GM12878 (cell line): Measurements from ENCODE around the gene RNF11. TPM values are rescaled to one million over a fixed set of nuclear protein-coding genes. Genes with fewer than 3 reads are reported as not detected.

Experiments
- ATAC-seq: fragments of 200-7000 bp; cut with Tn5 transposase; 3 replicates; pipeline ENCODE4 v1.9.1; 2020; ENCODE audit warnings: mild to moderate bottlenecking, moderate library complexity
- BruUV-seq: library from RNA; stranded (reverse); fragments of 400-500 nt; replicated peaks from 2 replicates; lab custom pipeline; 2021; lab: Mats Ljungman, UMichigan
- CTCF ChIA-PET: fragments of 300-600 bp; sonication (Branson Sonifier 250); formaldehyde crosslinking; extraction: SDS; loops from one replicate; lab custom pipeline; 2021; ENCODE audit warnings: inconsistent platforms; lab: Yijun Ruan, JAX
- POLR2A ChIA-PET: fragments of 350-600 bp; formaldehyde crosslinking; extraction: SDS; loops from one replicate; lab custom pipeline; 2021; ENCODE audit warnings: inconsistent platforms; lab: Charles Lee
- RAD21 ChIA-PET: fragments of 300-600 bp; sonication (Branson Sonifier 250); formaldehyde crosslinking; loops from one replicate; lab custom pipeline; 2023; ENCODE audit warnings: antibody characterized with exemption; ENCODE audit not compliant: unreplicated experiment; lab: Charles Lee
- SMC1A ChIA-PET: fragments of 300-600 bp; sonication (Branson Sonifier 250); formaldehyde crosslinking; loops from one replicate; lab custom pipeline; 2023; ENCODE audit not compliant: unreplicated experiment, uncharacterized antibody; lab: Charles Lee
- DNase-seq: peaks from one replicate; pipeline ENCODE4 v3.0.0-alpha.2; 2011; ENCODE audit warnings: low read depth, low spot score
- FAIRE-seq: peaks from 3 replicates; lab custom pipeline; 2011; peaks lifted over from hg19 to GRCh38; lab: Jason Lieb, UNC
- H2AFZ ChIP-seq: 2 replicates; pipeline ENCODE4 v1.6.0; 2011; ENCODE audit warnings: low read depth, low read length, control low read depth; ENCODE audit not compliant: control insufficient read depth
- H3K27ac ChIP-seq: 2 replicates; pipeline ENCODE4 v1.5.1; 2011; ENCODE audit warnings: control low read depth; ENCODE audit not compliant: control insufficient read depth, insufficient read depth
- H3K27me3 ChIP-seq, 2 experiments: replicated peaks in 1 of 2; 2 replicates each; pipeline versions ENCODE4 v1.6.0 to v1.6.1; 2011; ENCODE audit warnings: low read length in 1 of 2; ENCODE audit not compliant: control insufficient read depth in 2 of 2, insufficient read depth in 2 of 2
- H3K36me3 ChIP-seq, 2 experiments: 2 replicates each; pipeline ENCODE4 v1.5.1; 2011; ENCODE audit warnings: low read length in 1 of 2; ENCODE audit not compliant: control insufficient read depth in 2 of 2, insufficient read depth in 2 of 2
- H3K4me1 ChIP-seq: 2 replicates; pipeline ENCODE4 v1.6.1; 2011; ENCODE audit warnings: mild to moderate bottlenecking, low read length, moderate library complexity, mixed read lengths; ENCODE audit not compliant: control insufficient read depth, insufficient read depth
- H3K4me2 ChIP-seq: 2 replicates; pipeline ENCODE4 v1.6.0; 2011; ENCODE audit warnings: control low read depth; ENCODE audit not compliant: control insufficient read depth, insufficient read depth
- H3K4me3 ChIP-seq: fragments of 200-600 bp; sonication (generic); 2 replicates; pipeline ENCODE4 v1.5.1; 2016
- H3K79me2 ChIP-seq: 2 replicates; pipeline ENCODE4 v1.6.0; 2011; ENCODE audit warnings: low read length; ENCODE audit not compliant: control insufficient read depth, insufficient read depth
- H3K9ac ChIP-seq: 2 replicates; pipeline ENCODE4 v1.8.0; 2011; ENCODE audit warnings: low read length, control low read depth, mixed read lengths; ENCODE audit not compliant: control insufficient read depth, insufficient read depth
- H3K9me3 ChIP-seq: replicated peaks from 3 replicates; pipeline ENCODE4 v1.5.1; 2011; ENCODE audit warnings: mild to moderate bottlenecking, low read length; ENCODE audit not compliant: control insufficient read depth, insufficient read depth
- H4K20me1 ChIP-seq: 2 replicates; pipeline ENCODE4 v1.6.0; 2011; ENCODE audit not compliant: control insufficient read depth, insufficient read depth
- ATF2 ChIP-seq: IDR thresholded peaks from 2 replicates; pipeline ENCODE4 v1.6.1; 2012; ENCODE audit warnings: low read length, inconsistent platforms
- CHD1 ChIP-seq: IDR thresholded peaks from 2 replicates; pipeline ENCODE4 v1.6.1; 2012; ENCODE audit warnings: low read depth, low read length, improper control_type of control experiment
- JUNB ChIP-seq: IDR thresholded peaks from 2 replicates; pipeline ENCODE4 v1.6.1; 2016; ENCODE audit warnings: antibody characterized with exemption, mild to moderate bottlenecking
- NFIC ChIP-seq: IDR thresholded peaks from 2 replicates; pipeline ENCODE4 v1.6.1; 2012; ENCODE audit warnings: low read depth, mild to moderate bottlenecking, inconsistent platforms, low read length, moderate library complexity
- POLR2AphosphoS2 ChIP-seq: IDR thresholded peaks from 2 replicates; pipeline ENCODE4 v1.6.1; 2011; ENCODE audit warnings: low read depth, mild to moderate bottlenecking, low read length, improper control_type of control experiment, moderate library complexity
- RUNX3 ChIP-seq: IDR thresholded peaks from 2 replicates; pipeline ENCODE4 v1.6.1; 2012; ENCODE audit warnings: low read length, inconsistent platforms
- WGBS: methylation state at CpG from one replicate; pipeline ENCODE4 v1.1.6; 2016; ENCODE audit warnings: low lambda C conversion rate; ENCODE audit not compliant: insufficient replicate concordance, insufficient coverage; ENCODE audit errors: missing lambda C conversion rate; 5-methylcytosine and 5-hydroxymethylcytosine counted together
- in situ Hi-C: fragments of 300-500 bp; cut with MboI; formaldehyde crosslinking; loops from 9 replicates; pipeline ENCODE4 v1.14.3; 2018; ENCODE audit warnings: mixed read lengths
- intact Hi-C: fragments of 100-400 bp; cut with micrococcal nuclease; formaldehyde crosslinking; loops from one replicate; pipeline ENCODE4 v1.14.2; 2022; ENCODE audit not compliant: unreplicated experiment
- polyA plus RNA-seq, 11 experiments: library from polyadenylated mRNA; depleted of rRNA in 4 of 11; unstranded in 6 of 11; stranded (reverse) in 5 of 11; fragments of >200 nt; fragmentation: Nextera tagmentation in 4 of 11; fragmentation: Illumina TruSeq in 1 of 11; extraction: Ambion mirVana in 4 of 11; extraction: Trizol in 1 of 11; gene quantifications; 1 replicate in 1 of 11; 2 replicates in 10 of 11; pipeline versions ENCODE4 v1.2.1 to v1.2.3, GENCODE V29; 2011 to 2016; ENCODE audit warnings: inconsistent platforms in 2 of 11, missing spikeins in 2 of 11, low read depth in 1 of 11
- total RNA-seq, 4 experiments: library from RNA; depleted of rRNA in 3 of 4; stranded (reverse); fragments of >200 nt in 3 of 4; fragmentation: Illumina TruSeq in 1 of 4; extraction: Trizol in 1 of 4; gene quantifications; 2 replicates each; pipeline versions ENCODE4 v1.2.1 to v1.2.3, GENCODE V29; 2013 to 2021

RNF11 gene
- total and polyA plus RNA-seq, 10 of the 15 experiments (the other 5 are each of a cell fraction or from before 2014, with no cell fraction given), result 9.5 to 43.6 (median 32.3) TPM

GRCh38 chr1:51282605-51283004, 46.5 kb downstream of the RNF11 start:
- intact Hi-C loops (no loop called here), in situ Hi-C loops (no loop called here)
- H2AFZ ChIP-seq, result no peak overlapping the region
- H3K79me2 ChIP-seq, result no peaks in the 10 kb centered on the region
- no peak overlapping the region for H3K27ac ChIP-seq
- no peak overlapping the region for H3K4me2 ChIP-seq
- WGBS, result 77% methylated on average over 5 of the region's 5 CpGs
- H3K9me3 ChIP-seq, result no peaks in the 10 kb centered on the region
- peaks cover 32% of the 10 kb centered on the region for H3K4me1 ChIP-seq
- SMC1A ChIA-PET, result interaction anchor here (1.0 to 1.3 kb wide), 2 partner anchors 14 to 36 kb away, joined by 3 to 6 read pairs; no protein-coding TSS in a partner anchor
- TF ChIP-seq RUNX3 (peak; percentile 39; the same call in 1 of the 2 replicates), NFIC (0 out of 2 replicates have a peak, but pooled peaks have one; percentile 20), CHD1 (no peak), JUNB (no peak; the same call in 1 of the 2 replicates), ATF2 (0 out of 2 replicates have a peak, but pooled peaks have one; percentile 18), POLR2AphosphoS2 (no peak)
- POLR2A ChIA-PET, result interaction anchor here (0.7 kb wide), 1 partner anchor 506 kb away, joined by 7 read pairs; no protein-coding TSS in a partner anchor
- RAD21 ChIA-PET, result no interaction called here
- CTCF ChIA-PET, result interaction anchor here (1.3 to 2.3 kb wide), 2 partner anchors 10 to 90 kb away, joined by 4 to 5 read pairs; no protein-coding TSS in a partner anchor
- no peaks in the 10 kb centered on the region for H3K27me3 ChIP-seq
- no TSS peak for BruUV-seq
- H3K4me3 ChIP-seq, result no peak overlapping the region
- H4K20me1 ChIP-seq, result no peaks in the 10 kb centered on the region
- no peak for DNase-seq
- no peak for FAIRE-seq
- H3K9ac ChIP-seq, result no peak overlapping the region
- ATAC-seq, result no peak
- H3K36me3 ChIP-seq, result no peaks in the 10 kb centered on the region
